Measurements from ENCODE around the gene ITGB3.

DNA sequence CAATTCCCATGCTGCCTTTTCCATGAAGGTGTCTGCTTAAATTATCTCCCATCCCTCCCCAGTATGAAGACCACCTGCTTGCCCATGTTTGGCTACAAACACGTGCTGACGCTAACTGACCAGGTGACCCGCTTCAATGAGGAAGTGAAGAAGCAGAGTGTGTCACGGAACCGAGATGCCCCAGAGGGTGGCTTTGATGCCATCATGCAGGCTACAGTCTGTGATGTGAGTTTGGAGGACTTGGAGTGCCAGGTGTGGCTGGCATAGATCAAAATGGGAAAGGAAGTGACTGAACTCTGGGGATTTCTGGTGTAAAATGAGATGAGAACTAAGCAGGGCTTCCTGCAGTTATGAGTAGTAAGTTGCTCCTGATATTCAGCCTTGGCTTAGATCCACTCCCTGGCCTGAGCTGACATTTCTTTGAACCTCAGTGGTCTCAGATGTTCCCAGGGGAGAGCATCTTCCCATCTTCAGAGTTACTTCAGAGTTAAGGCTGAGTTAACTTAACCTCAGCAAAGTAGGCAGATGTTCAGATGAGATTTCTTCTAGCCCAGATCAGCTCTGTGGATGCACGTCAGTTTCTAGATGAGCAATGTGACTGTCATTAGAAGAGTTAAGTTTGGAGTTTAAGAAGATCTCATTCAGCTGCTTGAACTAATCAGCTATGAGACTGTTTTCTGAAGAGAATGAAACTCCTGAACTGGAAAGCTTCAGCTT, 32.7 kb downstream of the ITGB3 start:
- TF ChIP-seq ZC3H4 (CRISPR knock-in tag; IDR thresholded peaks at IDR 0.05; ENCODE audit: borderline replicate concordance) (no peak), CBFB (CRISPR knock-in tag; IDR thresholded peaks at IDR 0.05) (no peak), AFF4 (CRISPR knock-in tag; IDR thresholded peaks at IDR 0.05) (no peak), ZBTB7A (IDR thresholded peaks at IDR 0.05; ENCODE audit: borderline replicate concordance, control insufficient read depth, low read depth, low read length) (no peak), POLR2A (conservative IDR thresholded peaks at IDR 0.05) (no peak), MEF2D (tag; conservative IDR thresholded peaks at IDR 0.05; ENCODE audit: low read depth) (no peak), NR2C2 (CRISPR knock-in tag; IDR thresholded peaks at IDR 0.05) (no peak), NR2C2 (tag; IDR thresholded peaks at IDR 0.05) (no peak), EP300 (IDR thresholded peaks at IDR 0.05; ENCODE audit: low read length) (no peak), ESRRB (CRISPR knock-in tag; IDR thresholded peaks at IDR 0.05; ENCODE audit: borderline replicate concordance) (no peak), ZEB2 (IDR thresholded peaks at IDR 0.05) (no peak)
